GM18867 (cell line): ENCODE measurements around the gene ACOT7.
"Not testable (repeated sequence)": the region's sequence is repeated elsewhere in the genome, so short reads cannot be mapped to it uniquely, and the experiment has no call there.

Experiments used
- ATAC-seq: cut with Tn5 transposase; IDR thresholded peaks from one replicate; pipeline ENCODE4 v1.9.1; 2021; ENCODE audit warnings: mild to moderate bottlenecking, moderate library complexity; ENCODE audit not compliant: unreplicated experiment

Gene ACOT7

DNA sequence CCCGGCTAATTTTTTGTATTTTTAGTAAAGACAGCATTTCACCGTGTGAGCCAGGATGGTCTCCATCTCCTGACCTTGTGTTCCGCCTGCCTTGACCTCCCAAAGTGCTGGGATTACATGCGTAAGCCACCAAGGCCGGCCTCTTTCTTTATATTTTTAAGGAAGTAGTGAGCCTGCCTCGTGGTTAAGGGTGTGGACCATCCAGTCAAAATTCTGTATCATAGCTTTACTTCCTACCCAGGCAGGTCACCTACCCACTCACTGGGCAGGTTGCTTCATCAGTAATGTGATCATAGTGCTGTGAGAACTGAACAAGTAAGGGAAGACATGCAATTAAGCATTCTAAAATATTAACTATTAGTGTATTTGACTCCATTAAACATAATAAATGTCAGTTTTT is 8.1 kb upstream of the ACOT7 start:
- no peak for ATAC-seq

DNA sequence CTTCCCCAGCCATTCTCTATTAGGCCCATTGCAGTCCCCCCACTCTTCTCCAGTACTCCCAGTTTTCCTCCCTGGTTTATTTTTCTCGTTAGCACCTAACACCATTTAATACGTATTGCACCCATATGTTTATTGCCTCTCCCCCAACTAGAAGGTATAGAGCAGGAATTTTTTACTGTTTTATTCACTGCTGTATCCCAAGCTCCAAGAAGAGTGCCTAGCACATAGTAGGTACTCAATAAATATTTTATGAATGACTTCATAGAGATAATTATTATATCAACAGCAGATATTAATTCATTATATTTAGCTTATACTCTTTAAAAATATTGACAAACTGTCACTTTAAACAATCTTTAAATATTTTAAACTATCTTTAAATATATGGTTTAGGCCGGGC is 5.7 kb upstream of the ACOT7 start:
- ATAC-seq = no peak

DNA sequence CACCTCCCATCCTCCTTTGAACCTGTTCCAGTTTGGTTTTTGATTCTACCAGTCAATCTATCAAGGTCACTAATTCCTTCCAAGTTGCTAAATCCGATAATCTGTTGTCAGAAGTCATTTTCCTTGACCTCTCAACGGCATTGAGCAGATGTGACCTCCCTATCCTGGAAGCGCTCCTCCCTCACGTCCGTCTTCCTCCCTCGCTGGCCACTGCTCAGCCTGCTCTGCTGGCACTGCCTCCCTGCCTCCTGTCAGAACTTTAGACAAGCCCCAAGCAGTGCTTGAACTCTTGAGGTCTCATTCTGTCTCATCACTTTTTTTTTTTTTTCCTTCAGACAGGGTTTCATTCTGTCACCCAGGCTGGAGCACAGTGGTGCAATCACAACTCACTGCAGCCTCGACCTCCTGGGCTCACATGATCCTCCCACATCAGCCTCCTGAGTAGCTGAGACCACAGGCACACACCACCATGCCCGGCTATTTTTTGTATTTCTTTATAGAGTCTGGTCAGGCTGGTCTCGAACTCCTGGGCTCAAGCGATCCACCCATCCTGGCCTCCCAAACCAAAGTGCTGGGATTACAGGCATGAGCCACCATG is 4.4 kb upstream of the ACOT7 start:
- ATAC-seq = no peak

DNA sequence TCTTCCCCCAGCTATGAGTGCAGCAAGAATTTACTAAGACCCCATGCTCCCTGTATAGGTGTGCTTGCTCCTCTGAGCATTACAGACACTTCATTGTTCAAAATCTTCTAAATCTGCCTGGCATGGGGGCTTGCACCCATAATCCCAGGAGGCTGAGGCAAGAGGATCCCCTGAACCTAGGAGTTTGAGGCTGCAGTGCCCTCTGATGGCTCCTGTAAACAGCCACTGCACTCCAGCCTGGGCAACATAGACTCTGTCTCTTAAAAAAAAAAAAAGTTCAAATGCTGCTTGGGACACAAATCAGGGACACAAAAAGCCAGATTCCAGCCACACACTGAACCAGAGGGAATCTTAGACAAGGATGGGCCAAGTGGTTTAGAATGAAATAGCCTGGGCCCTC is 3.4 kb upstream of the ACOT7 start:
- no peak for ATAC-seq

DNA sequence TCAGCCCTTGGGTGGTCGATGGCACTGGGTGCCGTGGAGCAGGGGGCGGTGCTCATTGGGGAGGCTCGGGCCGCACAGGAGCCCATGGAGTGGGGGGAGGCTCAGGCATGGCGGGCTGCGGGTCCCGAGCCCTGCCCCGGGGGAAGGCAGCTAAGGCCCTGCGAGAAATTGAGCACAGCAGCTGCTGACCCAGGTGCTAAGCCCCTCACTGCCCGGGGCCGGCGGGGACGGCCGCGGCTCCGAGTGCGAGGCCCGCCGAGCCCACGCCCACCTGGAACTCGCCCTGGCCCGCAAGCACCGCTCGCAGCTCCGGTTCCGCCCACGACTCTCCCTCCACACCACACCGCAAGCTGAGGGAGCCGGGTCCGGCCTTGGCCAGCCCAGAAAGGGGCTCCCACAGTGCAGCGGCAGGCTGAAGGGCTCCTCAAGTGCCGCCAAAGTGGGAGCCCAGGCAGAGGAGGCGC is 2.2 kb upstream of the ACOT7 start:
- not testable (repeated sequence) for ATAC-seq

DNA sequence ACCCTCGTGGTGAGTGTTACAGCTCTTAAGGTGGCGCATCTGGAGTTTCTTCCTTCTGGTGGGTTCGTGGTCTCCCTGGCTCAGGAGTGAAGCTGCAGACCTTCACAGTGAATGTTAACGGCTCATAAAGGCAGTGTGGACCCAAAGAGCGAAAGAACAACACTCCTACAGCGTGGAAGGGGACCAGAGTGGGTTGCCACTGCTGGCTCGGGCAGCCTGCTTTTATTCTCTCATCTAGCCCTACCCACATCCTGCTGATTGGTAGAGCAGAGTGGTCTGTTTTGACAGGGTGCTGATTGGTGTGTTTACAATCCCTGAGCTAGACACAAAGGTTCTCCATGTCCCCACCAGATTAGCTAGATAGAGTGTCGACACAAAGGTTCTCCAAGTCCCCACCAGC is 1.6 kb upstream of the ACOT7 start:
- not testable (repeated sequence) for ATAC-seq

DNA sequence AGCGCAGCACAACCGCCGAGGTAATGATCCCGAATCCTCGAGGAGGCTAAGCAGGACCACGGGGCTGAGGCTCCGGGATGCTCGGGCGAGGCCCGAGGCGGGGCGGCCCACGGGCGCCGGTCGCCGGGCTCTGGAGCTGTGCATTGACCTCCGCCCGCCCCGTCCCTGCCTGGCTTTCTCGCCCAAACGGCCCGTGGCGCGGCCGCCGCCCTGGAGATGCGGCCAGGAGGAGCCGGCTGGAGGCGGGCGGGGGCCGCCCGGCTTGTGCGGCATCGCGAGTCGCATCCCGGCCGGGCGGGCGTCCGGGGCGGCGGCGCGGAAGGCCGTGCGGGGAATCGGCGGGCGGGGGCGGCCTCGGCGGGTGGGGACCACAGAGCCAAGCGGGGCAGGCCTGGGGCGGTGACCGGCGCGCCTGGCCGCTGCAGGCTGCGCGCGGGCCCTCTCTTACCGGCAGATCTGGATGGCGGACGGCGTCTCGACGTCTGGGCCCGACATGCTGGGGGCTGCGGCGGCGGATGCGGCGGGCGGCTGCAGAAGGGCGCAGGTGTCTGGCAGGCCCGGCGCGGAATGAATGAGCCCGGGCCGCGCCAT is 663 bp downstream of the ACOT7 start:
- peak; percentile 17 for ATAC-seq

DNA sequence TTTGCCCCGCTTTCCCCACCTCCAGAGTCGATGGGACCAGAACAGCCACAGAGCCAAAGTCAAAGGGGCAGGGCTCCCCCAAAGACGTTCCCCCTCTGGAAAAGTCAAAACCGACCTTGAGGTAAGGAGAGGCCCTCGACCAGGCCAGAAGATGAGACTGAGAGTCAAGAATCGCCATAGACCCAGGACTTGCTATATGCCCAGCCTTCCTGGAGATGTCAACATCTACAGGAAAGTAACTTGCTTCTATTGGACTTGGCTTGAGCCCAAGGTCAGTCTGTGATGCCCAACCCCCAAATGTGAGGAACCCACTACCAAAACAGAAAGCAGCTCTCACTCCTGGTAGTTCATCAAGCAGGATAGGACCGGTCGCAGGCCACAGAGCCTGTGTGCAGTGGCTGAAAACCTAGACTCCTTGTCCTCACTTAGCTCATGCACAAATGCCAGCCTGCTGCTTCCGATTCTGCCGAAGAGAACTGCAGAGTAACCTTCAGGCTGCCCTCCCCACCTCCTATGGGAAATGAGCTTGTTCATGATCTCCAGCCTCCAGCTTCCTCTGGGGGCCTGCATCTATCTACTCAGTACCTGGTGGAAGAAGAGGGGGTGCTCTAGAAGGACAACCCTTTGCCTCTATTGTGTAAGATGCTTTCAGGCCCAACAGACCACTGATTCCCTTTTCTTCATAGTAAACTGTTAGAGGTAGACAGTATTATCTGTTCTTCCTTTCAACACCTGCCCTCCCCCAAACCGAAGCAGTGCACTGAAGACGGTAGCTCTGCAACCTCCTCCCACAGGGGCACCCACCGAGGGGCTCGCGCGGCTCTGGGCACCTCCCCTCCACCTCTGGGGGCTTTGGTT is 1.4 kb downstream of the ACOT7 start:
- ATAC-seq = peak; percentile 1

DNA sequence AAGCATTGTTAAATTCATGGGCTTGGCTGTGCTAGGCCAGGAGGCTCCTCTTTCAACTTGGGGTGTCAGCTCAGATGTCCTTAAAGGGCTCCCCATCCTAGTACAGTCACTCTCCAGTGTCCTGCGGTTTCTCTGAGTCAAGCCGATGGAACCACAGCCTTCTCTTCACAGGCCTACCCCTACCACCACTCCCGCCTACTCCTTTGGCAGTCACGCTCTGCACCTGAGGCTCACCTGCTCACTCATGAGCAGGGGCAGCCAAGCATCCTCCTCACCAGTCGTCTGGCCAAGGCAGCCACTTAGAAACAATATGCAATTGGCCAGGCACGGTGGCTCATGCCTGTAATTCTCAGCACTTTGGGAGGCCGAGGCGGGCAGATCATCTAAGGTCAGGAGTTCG is 3.6 kb downstream of the ACOT7 start:
- no peak for ATAC-seq

DNA sequence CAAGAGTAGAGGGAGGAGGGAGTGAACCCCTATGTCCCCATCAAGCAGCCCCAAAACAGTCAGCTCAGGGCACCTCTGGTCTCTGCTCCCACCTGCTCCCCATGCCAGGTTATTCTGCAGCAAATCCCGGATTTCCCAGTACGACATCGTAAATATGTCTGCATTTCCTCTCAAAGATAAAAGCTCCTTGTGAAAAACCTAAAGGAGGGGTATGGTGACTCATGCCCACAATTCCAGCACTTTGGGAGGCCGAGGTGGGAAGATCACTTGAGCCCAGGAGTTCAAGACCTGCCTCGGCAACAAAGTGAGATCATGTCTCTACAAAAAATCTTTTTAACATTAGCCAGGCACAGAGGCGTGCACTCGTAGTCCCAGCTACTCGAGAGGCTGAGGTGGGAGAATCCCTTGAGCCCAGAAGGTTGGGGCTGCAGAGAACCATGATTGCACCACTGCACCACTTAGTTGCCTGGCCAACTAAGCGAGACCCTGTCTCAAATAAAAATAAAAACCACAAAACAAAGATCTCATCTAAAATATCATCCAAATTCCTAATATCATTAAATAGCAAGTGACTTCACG is 7.1 kb downstream of the ACOT7 start:
- ATAC-seq = no peak

DNA sequence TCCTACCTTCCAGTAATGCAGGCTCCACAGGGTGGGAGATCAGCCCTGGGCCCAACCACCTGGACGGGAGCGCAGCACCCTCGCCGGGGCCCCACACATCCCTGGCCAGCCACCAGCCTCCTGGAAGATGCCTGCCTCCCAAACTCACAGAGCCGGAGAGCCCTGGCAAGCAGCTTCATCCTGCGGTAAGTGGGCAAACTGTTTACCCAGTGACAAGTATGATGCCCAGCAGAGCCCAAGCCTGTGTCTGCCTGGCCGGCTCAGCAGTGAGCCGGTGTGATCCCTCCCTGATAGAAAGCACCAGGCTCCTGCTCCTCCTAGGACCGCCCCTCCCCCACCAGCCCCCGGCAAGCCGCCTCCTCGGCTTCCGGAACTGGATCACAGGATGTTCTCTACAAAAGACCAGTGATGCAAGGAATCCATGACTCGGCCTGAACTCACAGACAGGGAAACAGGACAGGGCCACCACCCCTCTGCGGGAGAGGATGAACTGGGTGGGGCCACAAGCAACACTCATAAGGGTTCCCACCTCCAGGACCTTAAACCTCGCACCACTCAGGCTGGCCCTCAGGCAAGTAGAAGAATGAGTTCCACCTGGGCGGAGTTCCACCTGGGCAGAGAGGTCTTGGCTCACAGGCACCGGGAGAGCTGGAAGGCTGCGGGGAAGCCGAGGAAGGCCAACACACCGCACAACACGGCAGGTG is 7.9 kb downstream of the ACOT7 start:
- no peak for ATAC-seq

DNA sequence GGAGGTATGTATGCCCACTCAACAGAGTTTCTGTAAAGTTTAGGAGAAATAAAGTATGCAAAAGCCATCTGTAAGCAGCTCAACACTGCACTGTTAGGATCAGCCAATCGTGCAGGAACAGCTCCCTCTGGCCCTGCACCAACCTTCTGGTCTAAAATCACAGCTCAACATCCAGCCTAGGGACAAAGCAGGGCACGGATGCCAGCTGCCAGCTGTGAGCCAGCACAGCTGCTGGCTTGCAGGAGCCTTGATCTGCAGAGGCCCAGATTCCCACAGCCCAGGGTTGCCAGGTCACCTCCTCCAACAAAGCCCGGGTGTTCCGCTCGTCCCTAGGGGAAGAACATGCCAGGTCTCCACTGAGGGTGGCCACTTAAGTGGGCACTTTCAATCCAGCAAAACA is 8.6 kb downstream of the ACOT7 start:
- ATAC-seq = no peak

DNA sequence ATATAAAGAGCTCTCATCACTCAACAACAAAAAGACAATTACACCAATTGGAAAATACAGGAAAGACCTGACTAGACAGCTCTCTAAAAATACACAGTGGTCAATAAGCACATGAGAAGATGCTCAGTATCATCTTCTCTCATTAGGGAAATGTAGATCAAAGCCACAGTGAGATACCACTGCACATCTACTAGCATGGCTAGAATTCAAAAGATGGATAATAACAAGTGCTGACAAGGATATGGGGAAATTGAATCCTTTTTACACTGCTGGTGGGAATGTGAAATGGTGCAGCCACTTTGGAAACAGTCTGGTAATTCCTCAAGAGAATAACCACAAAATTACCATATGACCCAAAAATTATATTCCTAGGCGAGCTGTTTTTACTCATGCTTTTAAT is 9.4 kb downstream of the ACOT7 start:
- no peak for ATAC-seq

DNA sequence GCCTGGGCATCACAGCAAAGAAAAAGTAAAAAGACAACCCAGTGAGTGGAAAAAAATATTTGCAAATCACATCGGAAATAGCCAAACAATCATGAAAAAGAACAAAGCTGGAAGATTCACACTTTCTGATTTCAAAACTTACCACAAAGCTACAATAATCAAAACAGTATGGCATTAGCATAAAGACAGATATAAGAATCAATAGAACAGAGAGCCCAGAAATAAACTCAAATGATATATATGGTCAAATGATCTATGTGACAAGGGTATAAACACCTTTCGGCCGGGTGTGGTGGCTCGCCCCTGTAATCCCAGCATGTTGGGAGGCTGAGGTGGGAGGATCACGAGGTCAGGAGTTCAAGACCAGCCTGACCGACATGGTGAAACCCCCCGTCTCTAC is 13.5 kb downstream of the ACOT7 start:
- ATAC-seq = no peak

DNA sequence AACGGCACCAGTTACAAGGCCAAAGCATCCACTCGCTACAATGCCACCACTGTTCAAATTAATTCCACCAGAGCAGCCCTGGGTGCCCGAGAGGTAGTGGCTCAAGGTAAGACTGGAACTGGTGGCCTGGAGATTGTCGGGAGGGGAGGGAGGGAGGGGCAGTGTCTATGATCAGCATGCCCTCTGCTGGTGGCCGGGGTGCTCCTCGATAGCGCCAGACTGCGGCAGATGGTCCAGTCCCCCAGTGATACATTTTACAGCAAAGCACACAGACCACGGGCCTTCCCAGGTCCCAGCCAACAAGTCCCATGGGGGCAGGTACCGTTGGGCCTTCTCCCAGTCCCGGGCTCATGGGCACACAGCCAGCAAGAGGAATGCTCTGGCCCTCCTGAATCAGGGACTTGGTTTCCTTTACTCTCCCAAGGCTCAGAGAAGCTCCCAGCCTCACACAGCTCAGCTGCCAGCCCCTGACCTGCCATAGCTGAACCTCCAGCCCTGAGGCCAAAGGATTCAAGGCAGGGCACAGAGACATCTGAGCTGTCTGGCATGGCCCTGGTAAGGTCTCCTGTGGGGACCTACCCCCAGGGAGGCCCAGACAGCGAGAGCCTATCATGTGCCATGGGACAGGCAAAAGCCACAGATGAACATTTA is 15.3 kb downstream of the ACOT7 start:
- no peak for ATAC-seq

DNA sequence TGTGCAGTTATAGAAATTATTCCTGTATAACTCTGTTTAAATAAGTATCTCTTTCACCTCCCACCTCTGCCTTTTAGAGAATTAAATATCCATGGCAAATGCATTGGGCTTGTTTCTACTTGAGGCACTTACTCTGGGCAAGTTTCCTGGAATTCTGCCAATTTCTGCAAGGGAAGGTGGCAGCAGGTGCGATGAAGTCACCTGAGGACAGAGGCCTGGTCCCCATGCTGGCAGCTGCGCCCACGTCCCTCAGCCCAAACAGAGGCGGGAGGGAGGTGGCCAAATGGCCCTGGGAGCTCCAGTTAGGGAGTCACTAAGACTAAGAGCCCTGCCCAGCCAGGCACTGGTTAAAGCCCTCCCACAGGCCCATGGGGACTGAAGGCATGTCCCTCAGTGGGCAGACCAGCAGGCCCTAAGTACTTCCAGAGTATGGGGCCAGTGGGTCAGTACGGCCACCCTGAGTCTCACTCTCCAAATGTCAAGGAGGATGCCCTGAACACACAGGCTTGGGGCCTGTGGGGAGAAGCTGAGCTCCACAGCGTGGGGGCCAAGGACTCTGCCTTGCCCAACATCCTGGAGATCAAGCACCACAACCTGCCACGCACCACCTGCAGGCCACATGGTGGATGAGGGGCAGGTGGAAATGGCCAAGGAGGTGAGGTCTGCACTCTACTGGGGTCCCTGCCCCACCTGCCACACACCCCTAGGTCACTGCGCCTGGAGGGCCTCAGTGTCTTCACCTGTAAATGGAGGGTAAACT is 19.4 kb downstream of the ACOT7 start:
- no peak for ATAC-seq

DNA sequence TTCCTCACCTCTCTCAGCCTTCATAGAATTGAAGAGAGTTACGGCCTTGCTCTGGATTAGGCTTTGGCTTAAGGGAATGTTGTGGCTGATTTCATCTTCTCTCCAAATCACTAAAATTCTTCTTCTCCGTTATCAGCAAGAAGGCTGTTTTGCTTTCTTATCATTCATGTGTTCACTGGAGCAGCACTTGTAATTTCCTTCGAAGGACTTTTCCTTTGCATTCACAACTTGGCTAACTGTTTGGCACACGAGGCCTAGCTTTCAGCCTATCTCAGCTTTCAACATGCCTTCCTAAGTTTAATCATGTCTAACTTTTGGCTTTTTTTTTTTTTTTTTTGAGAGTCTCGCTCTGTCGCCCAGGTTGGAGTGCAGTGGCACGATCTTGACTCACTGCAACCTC is 21.3 kb downstream of the ACOT7 start:
- not testable (repeated sequence) for ATAC-seq

DNA sequence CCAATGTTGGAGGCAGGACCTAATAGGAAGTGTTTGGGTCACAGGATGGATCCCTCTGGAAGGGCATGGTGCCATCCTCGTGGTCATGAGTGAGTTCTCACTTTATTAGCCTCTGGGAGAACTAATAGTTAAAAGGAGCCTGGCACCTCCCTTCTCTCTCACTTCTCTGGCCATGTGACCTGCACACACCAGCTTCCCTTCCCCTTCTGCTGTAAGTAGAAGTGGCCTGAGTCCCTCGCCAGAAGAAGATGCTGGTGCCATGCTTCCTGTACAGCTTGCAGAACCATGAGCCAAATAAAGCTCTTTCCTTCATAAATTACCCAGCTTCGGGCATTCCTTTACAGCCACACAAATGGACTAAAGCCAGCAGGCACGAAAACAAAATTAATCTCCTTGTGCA is 23.6 kb downstream of the ACOT7 start:
- ATAC-seq = no peak

DNA sequence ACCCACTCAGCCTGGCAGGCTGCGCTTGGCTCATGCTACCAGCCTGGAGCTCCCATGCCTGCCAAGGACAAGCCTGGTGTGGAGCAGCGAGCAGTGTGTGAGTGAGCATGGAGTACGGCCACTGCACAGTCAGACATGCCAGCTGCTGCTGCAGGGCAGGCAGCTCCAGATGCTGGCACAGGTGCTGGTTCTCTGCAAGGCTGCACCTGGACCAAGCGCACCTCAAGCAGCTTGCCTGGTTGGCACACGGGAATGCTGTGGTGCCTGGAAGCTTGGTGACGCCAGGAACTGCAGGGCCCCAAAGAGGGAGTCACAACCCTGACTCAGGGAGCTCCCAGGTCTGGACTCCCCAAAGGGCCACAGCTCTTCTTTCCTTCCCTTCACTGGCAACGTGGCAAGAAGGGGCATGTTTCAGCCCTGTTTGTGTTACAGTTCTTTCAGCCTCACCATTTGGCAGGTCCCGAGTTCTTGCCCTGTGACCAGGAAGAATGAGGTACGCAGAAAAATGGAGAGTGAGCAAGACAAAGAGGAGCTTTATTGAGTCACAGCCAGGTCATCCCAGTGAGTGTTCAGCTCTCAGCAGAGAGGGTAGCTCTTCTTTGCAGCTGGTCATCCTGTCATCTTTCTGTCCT is 26.1 kb downstream of the ACOT7 start:
- ATAC-seq = no peak
